ENCODE data around the gene FAM168A.

GRCh38 chr11:73379189-73379880, 218.6 kb downstream of the FAM168A start:
- TF ChIP-seq CTCF (IDR thresholded peaks at IDR 0.05; ENCODE audit: low read depth, low read length, missing input control) (no peak), JUND (IDR thresholded peaks at IDR 0.05) (no peak), REST (IDR thresholded peaks at IDR 0.05) (no peak), SP1 (IDR thresholded peaks at IDR 0.05) (no peak), RXRA (IDR thresholded peaks at IDR 0.05) (no peak), MAX (IDR thresholded peaks at IDR 0.05) (no peak)

Data from liver (tissue), 3 donors.